ENCODE measurements around the gene TMPRSS6. TPM values are rescaled to one million over a fixed set of nuclear protein-coding genes. Genes with fewer than 3 reads are reported as not detected.

Gene TMPRSS6
- total RNA-seq, 4 donors from 2014 or later: under 0.01 to 0.09 TPM; not detected in 2

DNA sequence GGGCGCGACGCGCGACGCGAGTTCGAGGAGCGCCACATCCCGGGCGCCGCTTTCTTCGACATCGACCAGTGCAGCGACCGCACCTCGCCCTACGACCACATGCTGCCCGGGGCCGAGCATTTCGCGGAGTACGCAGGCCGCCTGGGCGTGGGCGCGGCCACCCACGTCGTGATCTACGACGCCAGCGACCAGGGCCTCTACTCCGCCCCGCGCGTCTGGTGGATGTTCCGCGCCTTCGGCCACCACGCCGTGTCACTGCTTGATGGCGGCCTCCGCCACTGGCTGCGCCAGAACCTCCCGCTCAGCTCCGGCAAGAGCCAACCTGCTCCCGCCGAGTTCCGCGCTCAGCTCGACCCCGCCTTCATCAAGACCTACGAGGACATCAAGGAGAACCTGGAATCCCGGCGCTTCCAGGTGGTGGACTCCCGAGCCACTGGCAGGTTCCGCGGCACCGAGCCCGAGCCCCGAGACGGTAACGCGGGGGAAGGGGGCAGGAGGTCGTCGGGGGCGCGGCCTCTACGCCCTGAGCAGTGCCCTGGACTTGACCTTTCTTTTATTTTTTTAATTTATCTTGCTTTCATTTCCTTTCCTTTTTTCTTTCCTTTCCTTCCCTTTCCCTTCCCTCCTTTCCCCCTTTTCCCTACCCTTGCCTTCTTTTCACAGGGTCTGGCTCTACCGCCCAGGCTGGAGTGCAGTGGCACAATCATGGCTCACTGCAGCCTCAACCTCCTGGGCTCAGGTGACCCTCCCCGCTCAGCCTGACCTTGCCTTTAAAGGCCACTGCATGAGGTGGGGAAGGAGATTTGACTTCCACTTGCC is 85.0 kb downstream of the TMPRSS6 start:
- Histone ChIP-seq H3K36me3 (peaks cover 17 to 61% (median 29%) of the 10 kb centered on the region in 3 donors), H3K4me3 (no peak overlapping the region), H3K9me3 (no peaks in the 10 kb centered on the region), H3K27ac (no peak overlapping the region), H3K4me1 (peaks cover 16 to 53% (median 21%) of the 10 kb centered on the region in 3 donors), H3K27me3 (no peaks in the 10 kb centered on the region)
- WGBS, 2 donors: 91 to 93% methylated on average over 31 to 60 of the region's 71 CpGs
- no peak for TF ChIP-seq CTCF (IDR thresholded peaks at IDR 0.05)
- no peak for DNase-seq
- intact Hi-C loops (cut with DNase I): no loop called here

GRCh38 chr22:37023743-37024338 is 85.7 kb downstream of the TMPRSS6 start:
- DNase-seq: no peak
- Histone ChIP-seq H3K4me3 (no peak overlapping the region), H3K9me3 (no peaks in the 10 kb centered on the region), H3K27me3 (no peaks in the 10 kb centered on the region), H3K36me3 (peaks cover 17 to 54% (median 23%) of the 10 kb centered on the region in 3 donors), H3K27ac (no peak overlapping the region), H3K4me1 (peaks cover 16 to 54% (median 21%) of the 10 kb centered on the region in 3 donors)
- intact Hi-C loops (cut with DNase I): no loop called here
- TF ChIP-seq POLR2A (IDR thresholded peaks at IDR 0.05): no peak
- no peak for TF ChIP-seq CTCF (IDR thresholded peaks at IDR 0.05)
- 88 to 95% methylated on average over 8 to 18 of the region's 34 CpGs for WGBS, 2 donors

GRCh38 chr22:37022483-37023337 is 86.8 kb downstream of the TMPRSS6 start:
- no peak overlapping the region for H3K27ac ChIP-seq

GRCh38 chr22:37021710-37022482 is 87.6 kb downstream of the TMPRSS6 start:
- H3K27me3 ChIP-seq: no peaks in the 10 kb centered on the region
- intact Hi-C loops (cut with DNase I): no loop called here
- peaks cover 32 to 74% (median 38%) of the 10 kb centered on the region in 3 donors for H3K4me1 ChIP-seq
- H3K36me3 ChIP-seq: peaks cover 11 to 50% (median 17%) of the 10 kb centered on the region in 3 donors
- no peaks in the 10 kb centered on the region for H3K9me3 ChIP-seq
- H3K27ac ChIP-seq: no peak overlapping the region
- 50 to 64% methylated on average over 7 to 12 of the region's 13 CpGs for WGBS, 2 donors
- no peak for DNase-seq
- no peak overlapping the region for H3K4me3 ChIP-seq
- no peak for TF ChIP-seq POLR2A (IDR thresholded peaks at IDR 0.05)
- peak; percentile 47 to 76 (median 66) for TF ChIP-seq CTCF (IDR thresholded peaks at IDR 0.05)

More at GRCh38 chr22:37022483-37023337, 86.8 kb downstream of the TMPRSS6 start:
- Histone ChIP-seq H3K27me3 (no peaks in the 10 kb centered on the region), H3K36me3 (peaks cover 16 to 50% (median 17%) of the 10 kb centered on the region in 3 donors), H3K9me3 (no peaks in the 10 kb centered on the region), H3K4me1 (peaks cover 26 to 66% (median 30%) of the 10 kb centered on the region in 3 donors), H3K4me3 (no peak overlapping the region)
- 84 to 94% methylated on average over 2 to 11 of the region's 16 CpGs for WGBS, 2 donors
- no peak for DNase-seq
- intact Hi-C loops (cut with DNase I): no loop called here
- TF ChIP-seq CTCF (IDR thresholded peaks at IDR 0.05) (no peak), POLR2A (IDR thresholded peaks at IDR 0.05) (no peak)

All from esophagus squamous epithelium (tissue), 5 donors.